NB4 (cell line): Measurements from ENCODE around the gene DAPK1.

ENCODE experiments used
- CTCF ChIP-seq: IDR thresholded peaks from one replicate; pipeline ENCODE4 v1.5.1; 2012; ENCODE audit warnings: low read depth, low read length
- MYC ChIP-seq: IDR thresholded peaks from 2 replicates; pipeline ENCODE4 v1.6.1; 2011; ENCODE audit warnings: low read depth, low read length

GRCh38 chr9:87698069-87698809, 200.6 kb downstream of the DAPK1 start:
- TF ChIP-seq CTCF (no peak), MYC (no peak)
